Mesendoderm (in vitro differentiated cells): ENCODE data around the gene RNF38.

Source experiments
- DNase-seq: peaks from one replicate; pipeline ENCODE4 v3.0.0; 2013
- H2AK5ac ChIP-seq: 2 replicates; pipeline ENCODE4 v1.6.1; 2013; ENCODE audit warnings: low read length, inconsistent platforms
- H2BK120ac ChIP-seq: 2 replicates; pipeline ENCODE4 v1.6.1; 2013; ENCODE audit warnings: low read depth, mild to moderate bottlenecking, low read length, moderate library complexity, mixed read lengths
- H2BK15ac ChIP-seq: replicated peaks from 2 replicates; pipeline ENCODE4 v1.6.1; 2013; ENCODE audit warnings: low read depth, mild to moderate bottlenecking, moderate library complexity
- H2BK5ac ChIP-seq: 2 replicates; pipeline ENCODE4 v1.6.1; 2013; ENCODE audit warnings: low read length, inconsistent platforms
- H3K18ac ChIP-seq: 2 replicates; pipeline ENCODE4 v1.6.1; 2013; ENCODE audit warnings: mild to moderate bottlenecking, low read length, mixed read lengths
- H3K23ac ChIP-seq: one replicate; pipeline ENCODE4 v1.6.1; 2013; ENCODE audit warnings: low read length
- H3K27ac ChIP-seq: 2 replicates; pipeline ENCODE4 v1.5.1; 2013; ENCODE audit warnings: low read depth, mild to moderate bottlenecking, inconsistent platforms, low read length, moderate library complexity
- H3K27me3 ChIP-seq: 2 replicates; pipeline ENCODE4 v1.6.1; 2013; ENCODE audit warnings: low read length, control low read depth, mild to moderate bottlenecking, inconsistent platforms; ENCODE audit not compliant: insufficient read depth, poor library complexity
- H3K36me3 ChIP-seq: 2 replicates; pipeline ENCODE4 v1.6.1; 2013; ENCODE audit warnings: low read length, inconsistent platforms; ENCODE audit not compliant: control insufficient read depth, insufficient read depth
- H3K4ac ChIP-seq: one replicate; pipeline ENCODE4 v1.6.1; 2013; ENCODE audit warnings: low read depth, mild to moderate bottlenecking, low read length, moderate library complexity
- H3K4me1 ChIP-seq: 2 replicates; pipeline ENCODE4 v1.6.1; 2013; ENCODE audit warnings: low read depth, low read length, inconsistent platforms; ENCODE audit not compliant: control insufficient read depth
- H3K4me2 ChIP-seq: 2 replicates; pipeline ENCODE4 v1.6.1; 2013; ENCODE audit warnings: low read length
- H3K4me3 ChIP-seq: 2 replicates; pipeline ENCODE4 v1.5.1; 2013; ENCODE audit warnings: mild to moderate bottlenecking, low read length
- H3K56ac ChIP-seq: one replicate; pipeline ENCODE4 v1.6.1; 2013; ENCODE audit warnings: low read length
- H3K79me1 ChIP-seq: 2 replicates; pipeline ENCODE4 v1.6.1; 2013; ENCODE audit warnings: low read length, inconsistent platforms
- H3K79me2 ChIP-seq: 2 replicates; pipeline ENCODE4 v1.6.1; 2013; ENCODE audit warnings: mild to moderate bottlenecking, low read length; ENCODE audit not compliant: control insufficient read depth, insufficient read depth
- H3K9ac ChIP-seq: 2 replicates; pipeline ENCODE4 v1.6.1; 2013; ENCODE audit warnings: low read length, inconsistent platforms
- H4K5ac ChIP-seq: one replicate; pipeline ENCODE4 v1.6.1; 2013; ENCODE audit warnings: low read length
- H4K8ac ChIP-seq: one replicate; pipeline ENCODE4 v1.6.1; 2013; ENCODE audit warnings: low read depth, mild to moderate bottlenecking, control low read depth, low read length, moderate library complexity
- WGBS: extraction: QIAGEN DNeasy Blood & Tissue Kit; methylation state at CpG from one replicate; pipeline ENCODE4 v1.1.7; 2013; ENCODE audit warnings: low lambda C conversion rate, missing lambda C conversion rate; ENCODE audit not compliant: insufficient coverage; ENCODE audit errors: extremely low coverage; 5-methylcytosine and 5-hydroxymethylcytosine counted together

Gene RNF38

DNA sequence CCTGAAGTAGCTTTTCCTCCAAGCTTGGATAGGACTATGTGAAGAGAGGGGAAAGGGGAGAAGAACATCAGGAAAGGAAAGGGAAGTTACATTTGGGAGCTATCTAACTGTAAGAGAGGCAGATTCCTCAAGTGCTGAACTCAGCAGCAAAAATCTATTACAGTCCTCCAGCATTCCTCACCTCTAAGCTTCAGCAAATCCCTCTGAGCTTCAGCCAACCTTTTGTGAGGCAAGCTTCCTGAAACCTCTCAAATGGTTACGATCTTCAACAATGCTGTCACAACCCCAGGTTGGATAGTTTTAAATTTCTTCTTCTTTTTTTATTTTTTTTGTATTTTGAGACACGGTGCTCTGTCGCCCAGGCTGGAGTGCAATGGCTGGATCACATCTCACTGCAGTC, 2.5 kb upstream of the RNF38 start:
- no peak overlapping the region for H3K4me3 ChIP-seq
- peaks cover 11% of the 10 kb centered on the region for H3K79me1 ChIP-seq
- H2BK5ac ChIP-seq, result no peak overlapping the region
- peaks cover 31% of the 10 kb centered on the region for H3K79me2 ChIP-seq
- H3K4me1 ChIP-seq, result peaks cover 2% of the 10 kb centered on the region
- no peak overlapping the region for H3K9ac ChIP-seq
- peak; percentile 58 for DNase-seq
- no peaks in the 10 kb centered on the region for H3K27me3 ChIP-seq
- H3K27ac ChIP-seq, result no peak overlapping the region
- no peak overlapping the region for H3K18ac ChIP-seq
- H2AK5ac ChIP-seq, result no peak overlapping the region
- no peak overlapping the region for H2BK120ac ChIP-seq
- no peak overlapping the region for H4K5ac ChIP-seq
- H4K8ac ChIP-seq, result no peak overlapping the region
- no peak overlapping the region for H3K4ac ChIP-seq
- H3K36me3 ChIP-seq, result no peaks in the 10 kb centered on the region
- no peak overlapping the region for H3K23ac ChIP-seq
- no peak overlapping the region for H3K4me2 ChIP-seq
- H3K56ac ChIP-seq, result no peak overlapping the region
- H2BK15ac ChIP-seq, result no peak overlapping the region
- no CpG with 5 or more reads among the region's 3 CpGs for WGBS

DNA sequence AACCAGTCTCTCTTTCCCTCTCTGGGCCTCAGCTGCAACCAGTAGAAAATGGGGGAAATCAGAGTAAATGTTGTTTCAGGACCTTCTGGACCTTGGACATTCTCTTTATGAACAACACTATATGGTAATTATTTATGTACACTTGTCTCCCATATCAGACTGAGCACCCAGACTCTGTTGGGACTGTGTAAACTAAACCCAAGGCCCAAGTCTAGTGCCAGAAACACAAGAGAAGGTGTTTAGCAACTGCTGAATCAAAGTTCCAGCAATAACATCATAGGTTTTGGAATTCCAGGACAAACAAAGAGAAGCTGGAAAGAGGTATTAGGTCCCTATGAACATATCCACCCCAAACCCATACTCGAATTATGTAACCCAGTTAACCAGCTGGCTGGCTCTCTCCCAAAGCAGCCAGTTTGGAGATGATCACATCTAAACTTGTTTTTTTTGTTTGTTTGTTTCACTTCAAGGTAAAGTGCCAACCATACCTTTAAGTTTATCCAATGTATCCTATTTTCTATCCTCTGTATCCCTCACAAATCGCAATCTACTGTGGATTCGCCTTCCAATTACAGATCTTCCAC, 1.9 kb upstream of the RNF38 start:
- H3K4me2 ChIP-seq, result no peak overlapping the region
- no peaks in the 10 kb centered on the region for H3K36me3 ChIP-seq
- H3K27me3 ChIP-seq, result no peaks in the 10 kb centered on the region
- no CpG with 5 or more reads among the region's 3 CpGs for WGBS
- H3K4ac ChIP-seq, result no peak overlapping the region
- no peak overlapping the region for H2BK120ac ChIP-seq
- no peak overlapping the region for H3K4me3 ChIP-seq
- no peak overlapping the region for H3K56ac ChIP-seq
- DNase-seq, result no peak
- no peak overlapping the region for H2AK5ac ChIP-seq
- H3K9ac ChIP-seq, result peak overlapping the region; percentile 81
- H3K79me2 ChIP-seq, result peaks cover 37% of the 10 kb centered on the region
- peaks cover 10% of the 10 kb centered on the region for H3K79me1 ChIP-seq
- H3K4me1 ChIP-seq, result peaks cover 2% of the 10 kb centered on the region
- no peak overlapping the region for H3K18ac ChIP-seq
- H4K5ac ChIP-seq, result no peak overlapping the region
- H2BK5ac ChIP-seq, result no peak overlapping the region
- no peak overlapping the region for H3K23ac ChIP-seq
- H4K8ac ChIP-seq, result no peak overlapping the region
- no peak overlapping the region for H3K27ac ChIP-seq
- H2BK15ac ChIP-seq, result no peak overlapping the region

DNA sequence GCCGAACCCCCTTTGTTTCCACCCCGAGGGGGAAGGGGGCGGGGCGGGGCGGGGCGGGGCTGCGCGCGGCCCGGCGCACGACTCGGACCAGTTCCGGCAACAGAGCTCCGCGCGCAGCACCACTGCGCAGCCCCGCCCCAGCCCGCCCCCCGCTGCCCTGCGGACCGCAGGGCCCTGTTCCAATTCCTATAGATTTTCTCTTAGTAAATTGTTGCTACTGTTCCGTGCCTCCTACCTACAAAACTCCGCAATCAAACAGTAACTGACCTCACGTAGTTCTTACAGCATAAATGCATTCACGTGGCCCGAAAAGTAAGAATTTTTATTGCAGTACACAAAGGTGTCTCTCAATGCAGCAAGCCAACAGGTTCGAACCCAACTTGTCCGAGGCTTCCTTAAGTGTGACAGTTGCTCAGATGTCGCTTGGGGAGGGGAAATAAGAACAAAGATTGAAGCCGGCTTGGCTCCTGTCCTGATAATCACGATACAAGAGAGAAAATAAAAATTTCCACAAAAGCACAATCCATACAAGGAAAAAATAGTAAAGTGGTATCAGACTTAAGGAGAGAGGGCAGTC, 1.2 kb upstream of the RNF38 start:
- H3K36me3 ChIP-seq, result no peaks in the 10 kb centered on the region
- no peak overlapping the region for H2AK5ac ChIP-seq
- H2BK15ac ChIP-seq, result no peak overlapping the region
- no CpG with 5 or more reads among the region's 33 CpGs for WGBS
- no peak overlapping the region for H2BK5ac ChIP-seq
- no peak overlapping the region for H3K4ac ChIP-seq
- peak overlapping the region; percentile 97 for H3K27ac ChIP-seq
- peak overlapping the region; percentile 96 for H3K56ac ChIP-seq
- H3K79me1 ChIP-seq, result peaks cover 10% of the 10 kb centered on the region
- peak overlapping the region; percentile 96 for H3K18ac ChIP-seq
- H3K79me2 ChIP-seq, result peaks cover 40% of the 10 kb centered on the region
- H3K4me2 ChIP-seq, result peak overlapping the region; percentile 94
- H4K5ac ChIP-seq, result no peak overlapping the region
- H3K4me3 ChIP-seq, result peak overlapping the region; percentile 80
- DNase-seq, result peak; percentile 83
- H3K9ac ChIP-seq, result peak overlapping the region; percentile 85
- H3K23ac ChIP-seq, result peak overlapping the region; percentile 76
- no peaks in the 10 kb centered on the region for H3K27me3 ChIP-seq
- peaks cover 2% of the 10 kb centered on the region for H3K4me1 ChIP-seq
- no peak overlapping the region for H2BK120ac ChIP-seq
- no peak overlapping the region for H4K8ac ChIP-seq

DNA sequence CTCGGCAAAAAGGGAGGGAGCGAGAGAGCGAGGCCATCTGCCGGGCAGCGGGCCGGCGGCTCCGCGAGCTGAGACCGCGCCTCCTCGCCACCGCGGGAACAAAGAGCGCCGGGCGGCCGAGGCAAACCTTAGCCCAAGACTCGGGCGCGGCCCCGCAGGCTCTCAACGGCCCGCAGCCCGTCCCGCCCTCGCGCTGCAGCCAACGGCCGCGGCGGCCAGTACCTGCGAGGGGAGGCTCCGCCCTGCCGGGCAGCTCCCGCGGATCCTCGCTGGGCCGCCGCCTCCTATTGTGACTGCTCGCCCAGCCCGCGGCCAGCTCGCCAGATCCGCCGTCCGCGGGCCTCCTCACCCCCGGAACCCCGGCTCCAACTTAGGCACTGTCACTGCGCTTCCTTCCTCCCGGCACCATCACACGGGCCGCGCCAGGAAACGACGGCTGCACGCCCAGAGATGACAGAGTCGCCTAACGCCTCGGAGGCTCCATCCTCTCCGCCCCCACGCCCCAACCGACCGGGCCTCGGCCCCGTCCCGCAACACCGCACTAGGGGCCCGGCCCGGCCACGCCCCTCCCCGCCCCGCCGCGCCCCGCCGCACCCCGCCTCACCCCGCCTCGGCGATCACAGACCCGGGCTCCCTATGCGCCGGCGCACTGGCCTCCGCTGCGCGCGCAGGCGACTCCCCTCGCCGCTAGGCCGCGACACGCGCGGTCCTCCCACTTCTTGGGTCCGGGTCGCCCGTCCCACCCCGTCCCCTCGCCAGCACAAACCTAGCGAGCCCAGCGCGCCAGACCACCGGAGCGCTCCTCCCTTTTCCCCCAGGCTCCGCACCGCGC, 479 bp upstream of the RNF38 start:
- peak overlapping the region; percentile 96 for H3K18ac ChIP-seq
- H3K79me1 ChIP-seq, result peaks cover 6% of the 10 kb centered on the region
- H3K79me2 ChIP-seq, result peaks cover 43% of the 10 kb centered on the region
- no peak overlapping the region for H4K5ac ChIP-seq
- H4K8ac ChIP-seq, result peak overlapping the region; percentile 30
- H3K9ac ChIP-seq, result peak overlapping the region; percentile 95
- peak overlapping the region; percentile 76 for H3K23ac ChIP-seq
- peak overlapping the region; percentile 99 for H3K56ac ChIP-seq
- H2BK15ac ChIP-seq, result no peak overlapping the region
- peak overlapping the region; percentile 49 for H3K4ac ChIP-seq
- no peaks in the 10 kb centered on the region for H3K27me3 ChIP-seq
- H3K4me1 ChIP-seq, result peaks cover 2% of the 10 kb centered on the region
- H2AK5ac ChIP-seq, result no peak overlapping the region
- DNase-seq, result peak; percentile 92
- no peak overlapping the region for H2BK120ac ChIP-seq
- peak overlapping the region; percentile 98 for H3K27ac ChIP-seq
- WGBS, result no CpG with 5 or more reads among the region's 111 CpGs
- H2BK5ac ChIP-seq, result peak overlapping the region; percentile 50
- peak overlapping the region; percentile 96 for H3K4me3 ChIP-seq
- no peaks in the 10 kb centered on the region for H3K36me3 ChIP-seq
- peak overlapping the region; percentile 85 for H3K4me2 ChIP-seq

DNA sequence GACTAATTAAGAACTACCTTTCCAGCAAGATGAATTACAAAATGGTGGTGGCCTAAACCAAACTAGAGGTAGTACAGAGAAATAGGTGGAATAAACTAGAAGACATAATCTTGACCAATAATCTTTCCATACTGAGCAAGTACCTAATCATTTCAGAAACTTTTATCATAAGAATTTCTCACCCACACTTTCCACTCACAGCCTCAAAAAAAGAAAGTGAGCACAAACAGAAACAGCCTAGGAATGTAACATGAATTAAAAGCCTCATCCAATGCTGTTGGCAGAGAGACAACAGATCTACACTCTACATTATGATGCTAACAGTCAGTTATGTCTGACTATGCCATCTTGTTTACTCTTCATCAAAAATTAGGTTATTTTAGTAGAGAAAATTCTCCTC, 1.3 kb downstream of the RNF38 start:
- Histone ChIP-seq H3K23ac (no peak overlapping the region), H4K5ac (no peak overlapping the region), H3K4me1 (peaks cover 2% of the 10 kb centered on the region), H2BK5ac (no peak overlapping the region), H3K56ac (no peak overlapping the region), H3K36me3 (no peaks in the 10 kb centered on the region), H3K4me2 (no peak overlapping the region), H3K9ac (peak overlapping the region; percentile 48), H2AK5ac (no peak overlapping the region), H3K4me3 (no peak overlapping the region), H2BK15ac (no peak overlapping the region), H3K4ac (no peak overlapping the region), H2BK120ac (no peak overlapping the region), H3K79me1 (peaks cover 6% of the 10 kb centered on the region), H3K27ac (no peak overlapping the region), H3K79me2 (peaks cover 52% of the 10 kb centered on the region), H4K8ac (no peak overlapping the region), H3K27me3 (no peaks in the 10 kb centered on the region), H3K18ac (no peak overlapping the region)
- peak; percentile 50 for DNase-seq
